Choroid plexus epithelial cell (primary cell): ENCODE measurements around the gene ZNF423.

ENCODE experiments used
- DNase-seq: peaks from one replicate; pipeline ENCODE4 v3.0.0-alpha.2; 2010; ENCODE audit warnings: low read depth
- H3K4me3 ChIP-seq: 2 replicates; pipeline ENCODE4 v1.5.1; 2011; ENCODE audit warnings: low read depth, mild to moderate bottlenecking, control low read depth, low read length, moderate library complexity
- TF ChIP-seq, protein P1 (sequence below): conservative IDR thresholded peaks from 2 replicates; pipeline ENCODE4 v1.5.1; 2011; ENCODE audit warnings: low read depth, mild to moderate bottlenecking, control low read depth, inconsistent platforms, low read length, moderate library complexity

Gene ZNF423

DNA sequence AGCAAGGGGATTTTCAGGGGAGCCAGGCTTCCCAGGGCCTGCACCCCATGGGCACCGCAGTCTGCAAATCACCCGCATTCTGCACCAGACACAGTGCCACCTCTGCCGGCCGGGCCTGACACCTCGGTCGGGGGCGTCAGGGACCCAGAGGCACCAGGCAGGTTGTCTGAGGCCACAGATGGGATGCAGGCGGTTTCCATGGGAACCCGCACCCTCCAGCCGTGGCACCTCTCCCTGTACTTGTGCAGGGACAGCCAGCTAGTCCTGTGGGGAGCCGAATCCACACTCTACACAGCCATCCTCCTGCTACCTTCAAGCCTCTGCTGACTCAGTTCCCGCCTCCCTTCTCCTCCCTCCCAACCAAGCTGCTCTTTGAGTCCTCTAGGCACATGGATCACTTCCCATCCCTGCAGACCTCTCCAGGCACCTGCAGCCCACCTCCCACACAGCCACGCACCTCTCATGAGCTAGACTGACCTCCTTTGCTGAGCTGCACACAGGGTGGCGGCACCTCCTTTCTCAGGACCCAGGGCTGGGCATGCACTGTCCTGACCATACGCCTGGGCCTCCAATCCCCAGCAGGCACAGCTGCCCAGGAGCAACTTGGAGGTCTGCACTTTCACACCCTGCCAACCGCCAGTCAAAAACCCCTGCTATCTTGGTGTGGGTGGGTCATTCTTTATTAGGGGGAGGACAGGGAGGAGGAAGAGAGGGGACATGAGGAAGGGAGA is 362.9 kb downstream of the ZNF423 start:
- DNase-seq, result no peak
- TF ChIP-seq, protein P1, sequence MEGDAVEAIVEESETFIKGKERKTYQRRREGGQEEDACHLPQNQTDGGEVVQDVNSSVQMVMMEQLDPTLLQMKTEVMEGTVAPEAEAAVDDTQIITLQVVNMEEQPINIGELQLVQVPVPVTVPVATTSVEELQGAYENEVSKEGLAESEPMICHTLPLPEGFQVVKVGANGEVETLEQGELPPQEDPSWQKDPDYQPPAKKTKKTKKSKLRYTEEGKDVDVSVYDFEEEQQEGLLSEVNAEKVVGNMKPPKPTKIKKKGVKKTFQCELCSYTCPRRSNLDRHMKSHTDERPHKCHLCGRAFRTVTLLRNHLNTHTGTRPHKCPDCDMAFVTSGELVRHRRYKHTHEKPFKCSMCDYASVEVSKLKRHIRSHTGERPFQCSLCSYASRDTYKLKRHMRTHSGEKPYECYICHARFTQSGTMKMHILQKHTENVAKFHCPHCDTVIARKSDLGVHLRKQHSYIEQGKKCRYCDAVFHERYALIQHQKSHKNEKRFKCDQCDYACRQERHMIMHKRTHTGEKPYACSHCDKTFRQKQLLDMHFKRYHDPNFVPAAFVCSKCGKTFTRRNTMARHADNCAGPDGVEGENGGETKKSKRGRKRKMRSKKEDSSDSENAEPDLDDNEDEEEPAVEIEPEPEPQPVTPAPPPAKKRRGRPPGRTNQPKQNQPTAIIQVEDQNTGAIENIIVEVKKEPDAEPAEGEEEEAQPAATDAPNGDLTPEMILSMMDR, result no peak
- no peak overlapping the region for H3K4me3 ChIP-seq

DNA sequence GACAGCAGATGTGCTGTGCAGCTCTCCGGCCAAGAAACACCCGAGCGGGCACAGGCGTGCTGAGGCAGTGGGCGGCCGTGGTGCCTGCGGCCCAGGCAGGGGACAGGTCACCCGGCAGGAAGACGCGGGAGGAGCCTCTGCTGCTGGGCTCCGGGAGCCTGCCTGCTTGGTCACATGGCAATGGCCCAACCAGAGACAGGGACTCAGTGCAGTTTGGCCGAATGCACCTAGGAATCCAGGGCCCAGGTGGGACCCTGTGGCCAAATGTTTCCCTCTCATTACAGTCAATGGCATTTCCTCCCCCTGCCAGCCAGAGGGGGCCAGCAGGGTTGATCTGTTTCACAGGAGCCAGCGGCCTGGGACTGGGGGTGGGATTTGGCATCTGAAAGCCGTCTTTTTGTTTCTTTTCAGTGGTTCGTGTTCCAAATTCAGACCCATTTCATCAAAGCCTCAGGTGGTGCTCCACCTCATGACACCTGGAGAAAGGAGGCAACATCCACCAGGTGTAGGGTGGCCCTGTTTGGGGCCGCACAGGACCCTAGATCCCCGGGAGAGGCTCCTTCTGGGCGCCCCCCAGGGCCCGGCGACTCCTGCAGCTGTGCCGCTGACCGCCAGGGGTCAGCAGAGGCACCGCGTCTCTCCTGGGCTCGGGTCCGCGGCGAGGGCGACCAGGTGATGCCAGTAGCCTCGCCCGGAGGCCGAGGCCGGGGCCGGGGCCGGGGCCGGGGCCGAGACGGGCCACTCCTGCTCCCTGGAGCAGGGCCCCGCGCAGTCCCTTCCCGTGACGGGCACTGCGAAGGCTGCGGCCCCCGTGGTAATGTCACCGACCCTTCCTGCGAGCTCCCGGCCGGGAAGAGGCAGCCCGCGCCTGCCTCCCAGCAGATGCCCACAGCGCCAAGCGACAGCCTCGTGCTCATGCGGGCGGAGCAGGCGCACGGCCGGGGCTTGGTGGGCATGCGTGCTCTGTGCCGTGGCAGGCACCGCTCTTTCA is 363.8 kb downstream of the ZNF423 start:
- DNase-seq, result peak; percentile 30
- TF ChIP-seq, protein P1, result peak; percentile 76
- peak overlapping the region; percentile 48 for H3K4me3 ChIP-seq

DNA sequence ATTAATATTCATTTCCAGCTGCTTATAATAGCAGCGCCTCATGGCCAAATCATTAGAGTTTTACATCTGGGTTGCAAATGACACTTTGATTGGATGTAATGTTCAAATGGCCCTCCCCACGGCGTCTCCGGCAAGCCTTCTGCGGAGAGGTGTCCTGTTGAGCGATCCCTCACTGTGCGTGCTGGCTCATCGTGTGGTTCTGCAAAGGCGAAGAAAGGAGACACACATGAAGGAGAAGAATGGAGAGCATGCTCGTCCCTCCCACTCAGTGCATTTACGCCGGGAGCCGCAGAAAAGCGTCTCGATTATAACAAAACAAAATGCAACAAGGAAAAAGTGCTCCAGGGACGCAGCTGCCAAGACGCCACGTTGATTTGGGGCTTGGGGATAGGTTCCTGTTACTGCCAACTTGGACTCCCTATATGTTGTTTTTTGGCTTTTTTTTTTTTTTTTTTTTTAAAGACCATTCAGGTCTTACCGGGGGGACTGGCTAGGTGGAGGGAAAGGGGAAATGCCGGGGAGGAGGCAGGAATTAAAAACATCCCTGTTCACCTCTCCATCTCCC is 364.7 kb downstream of the ZNF423 start:
- DNase-seq, result no peak
- H3K4me3 ChIP-seq, result no peak overlapping the region
- TF ChIP-seq, protein P1, result no peak

DNA sequence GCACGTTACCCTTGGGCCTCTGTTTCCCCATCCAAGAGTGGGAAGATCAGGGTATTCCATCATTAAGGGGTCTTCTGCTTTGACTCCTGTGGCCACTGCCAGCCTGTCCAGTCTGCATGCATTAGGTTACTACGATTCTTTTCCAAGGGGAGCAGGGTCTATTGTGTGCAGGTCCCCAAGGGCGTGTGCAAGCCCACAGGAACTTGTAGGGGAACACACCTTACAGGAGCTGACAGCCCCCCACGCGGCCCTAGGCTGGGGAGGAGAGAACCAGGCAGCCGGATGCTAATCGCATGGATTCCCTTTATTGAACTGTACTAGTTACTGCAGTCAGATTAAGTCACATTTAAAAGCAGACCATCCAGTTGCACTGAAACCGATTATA is 365.6 kb downstream of the ZNF423 start:
- no peak overlapping the region for H3K4me3 ChIP-seq
- TF ChIP-seq, protein P1, result no peak
- DNase-seq, result no peak

GRCh38 chr16:49489686-49490320 is 366.1 kb downstream of the ZNF423 start:
- no peak overlapping the region for H3K4me3 ChIP-seq
- TF ChIP-seq, protein P1, result no peak
- DNase-seq, result no peak

- no peak overlapping the region for H3K4me3 ChIP-seq
- TF ChIP-seq, protein P1, result no peak
- DNase-seq, result no peak
These were observed 367.0 kb downstream of the ZNF423 start for GRCh38 chr16:49488740-49489525.
